GM12878 (cell line): ENCODE results near the gene FARS2. TPM values are rescaled to one million over a fixed set of nuclear protein-coding genes. Genes with fewer than 3 reads are reported as not detected.

Experiments
- ATAC-seq: fragments of 200-7000 bp; cut with Tn5 transposase; 3 replicates; pipeline ENCODE4 v1.9.1; 2020; ENCODE audit warnings: mild to moderate bottlenecking, moderate library complexity
- BruUV-seq: library from RNA; stranded (reverse); fragments of 400-500 nt; replicated peaks from 2 replicates; lab custom pipeline; 2021; lab: Mats Ljungman, UMichigan
- CTCF ChIA-PET: fragments of 300-600 bp; sonication (Branson Sonifier 250); formaldehyde crosslinking; extraction: SDS; loops from one replicate; lab custom pipeline; 2021; ENCODE audit warnings: inconsistent platforms; lab: Yijun Ruan, JAX
- POLR2A ChIA-PET: fragments of 350-600 bp; formaldehyde crosslinking; extraction: SDS; loops from one replicate; lab custom pipeline; 2021; ENCODE audit warnings: inconsistent platforms; lab: Charles Lee
- RAD21 ChIA-PET: fragments of 300-600 bp; sonication (Branson Sonifier 250); formaldehyde crosslinking; loops from one replicate; lab custom pipeline; 2023; ENCODE audit warnings: antibody characterized with exemption; ENCODE audit not compliant: unreplicated experiment; lab: Charles Lee
- SMC1A ChIA-PET: fragments of 300-600 bp; sonication (Branson Sonifier 250); formaldehyde crosslinking; loops from one replicate; lab custom pipeline; 2023; ENCODE audit not compliant: unreplicated experiment, uncharacterized antibody; lab: Charles Lee
- DNase-seq: peaks from one replicate; pipeline ENCODE4 v3.0.0-alpha.2; 2011; ENCODE audit warnings: low read depth, low spot score
- FAIRE-seq: peaks from 3 replicates; lab custom pipeline; 2011; peaks lifted over from hg19 to GRCh38; lab: Jason Lieb, UNC
- H2AFZ ChIP-seq: 2 replicates; pipeline ENCODE4 v1.6.0; 2011; ENCODE audit warnings: low read depth, low read length, control low read depth; ENCODE audit not compliant: control insufficient read depth
- H3K27ac ChIP-seq: 2 replicates; pipeline ENCODE4 v1.5.1; 2011; ENCODE audit warnings: control low read depth; ENCODE audit not compliant: control insufficient read depth, insufficient read depth
- H3K27me3 ChIP-seq, 2 experiments: replicated peaks in 1 of 2; 2 replicates each; pipeline versions ENCODE4 v1.6.0 to v1.6.1; 2011; ENCODE audit warnings: low read length in 1 of 2; ENCODE audit not compliant: control insufficient read depth in 2 of 2, insufficient read depth in 2 of 2
- H3K36me3 ChIP-seq, 2 experiments: 2 replicates each; pipeline ENCODE4 v1.5.1; 2011; ENCODE audit warnings: low read length in 1 of 2; ENCODE audit not compliant: control insufficient read depth in 2 of 2, insufficient read depth in 2 of 2
- H3K4me1 ChIP-seq: 2 replicates; pipeline ENCODE4 v1.6.1; 2011; ENCODE audit warnings: mild to moderate bottlenecking, low read length, moderate library complexity, mixed read lengths; ENCODE audit not compliant: control insufficient read depth, insufficient read depth
- H3K4me2 ChIP-seq: 2 replicates; pipeline ENCODE4 v1.6.0; 2011; ENCODE audit warnings: control low read depth; ENCODE audit not compliant: control insufficient read depth, insufficient read depth
- H3K4me3 ChIP-seq: fragments of 200-600 bp; sonication (generic); 2 replicates; pipeline ENCODE4 v1.5.1; 2016
- H3K79me2 ChIP-seq: 2 replicates; pipeline ENCODE4 v1.6.0; 2011; ENCODE audit warnings: low read length; ENCODE audit not compliant: control insufficient read depth, insufficient read depth
- H3K9ac ChIP-seq: 2 replicates; pipeline ENCODE4 v1.8.0; 2011; ENCODE audit warnings: low read length, control low read depth, mixed read lengths; ENCODE audit not compliant: control insufficient read depth, insufficient read depth
- H3K9me3 ChIP-seq: replicated peaks from 3 replicates; pipeline ENCODE4 v1.5.1; 2011; ENCODE audit warnings: mild to moderate bottlenecking, low read length; ENCODE audit not compliant: control insufficient read depth, insufficient read depth
- H4K20me1 ChIP-seq: 2 replicates; pipeline ENCODE4 v1.6.0; 2011; ENCODE audit not compliant: control insufficient read depth, insufficient read depth
- E2F8 ChIP-seq: fragments of 450-650 bp; IDR thresholded peaks from 2 replicates; pipeline ENCODE4 v1.6.1; 2018; ENCODE audit warnings: mild to moderate bottlenecking, low read depth, moderate library complexity; ENCODE audit not compliant: partially characterized antibody
- JUNB ChIP-seq: IDR thresholded peaks from 2 replicates; pipeline ENCODE4 v1.6.1; 2016; ENCODE audit warnings: antibody characterized with exemption, mild to moderate bottlenecking
- MEF2B ChIP-seq: fragments of 450-650 bp; IDR thresholded peaks from 2 replicates; pipeline ENCODE4 v1.6.1; 2018; ENCODE audit warnings: mild to moderate bottlenecking, moderate library complexity; ENCODE audit not compliant: partially characterized antibody, poor library complexity, severe bottlenecking
- RFX5 ChIP-seq: IDR thresholded peaks from 2 replicates; pipeline ENCODE4 v1.6.1; 2011; ENCODE audit warnings: low read depth, low read length, improper control_type of control experiment
- USF2 ChIP-seq: IDR thresholded peaks from 2 replicates; pipeline ENCODE4 v1.6.1; 2011; ENCODE audit warnings: low read depth, low read length, improper control_type of control experiment, borderline replicate concordance
- ZNF24 ChIP-seq: fragments of 450-650 bp; IDR thresholded peaks from 2 replicates; pipeline ENCODE4 v1.6.1; 2017; ENCODE audit warnings: antibody characterized with exemption, mild to moderate bottlenecking
- WGBS: methylation state at CpG from one replicate; pipeline ENCODE4 v1.1.6; 2016; ENCODE audit warnings: low lambda C conversion rate; ENCODE audit not compliant: insufficient replicate concordance, insufficient coverage; ENCODE audit errors: missing lambda C conversion rate; 5-methylcytosine and 5-hydroxymethylcytosine counted together
- in situ Hi-C: fragments of 300-500 bp; cut with MboI; formaldehyde crosslinking; loops from 9 replicates; pipeline ENCODE4 v1.14.3; 2018; ENCODE audit warnings: mixed read lengths
- intact Hi-C: fragments of 100-400 bp; cut with micrococcal nuclease; formaldehyde crosslinking; loops from one replicate; pipeline ENCODE4 v1.14.2; 2022; ENCODE audit not compliant: unreplicated experiment
- polyA plus RNA-seq, 11 experiments: library from polyadenylated mRNA; depleted of rRNA in 4 of 11; unstranded in 6 of 11; stranded (reverse) in 5 of 11; fragments of >200 nt; fragmentation: Nextera tagmentation in 4 of 11; fragmentation: Illumina TruSeq in 1 of 11; extraction: Ambion mirVana in 4 of 11; extraction: Trizol in 1 of 11; gene quantifications; 1 replicate in 1 of 11; 2 replicates in 10 of 11; pipeline versions ENCODE4 v1.2.1 to v1.2.3, GENCODE V29; 2011 to 2016; ENCODE audit warnings: inconsistent platforms in 2 of 11, missing spikeins in 2 of 11, low read depth in 1 of 11
- total RNA-seq, 4 experiments: library from RNA; depleted of rRNA in 3 of 4; stranded (reverse); fragments of >200 nt in 3 of 4; fragmentation: Illumina TruSeq in 1 of 4; extraction: Trizol in 1 of 4; gene quantifications; 2 replicates each; pipeline versions ENCODE4 v1.2.1 to v1.2.3, GENCODE V29; 2013 to 2021

FARS2 gene
- total and polyA plus RNA-seq, 10 of the 15 experiments (the other 5 are each of a cell fraction or from before 2014, with no cell fraction given) = 16.8 to 46.7 (median 25.6) TPM

- Histone ChIP-seq H3K27me3 (no peaks in the 10 kb centered on the region), H2AFZ (no peak overlapping the region), H3K79me2 (no peaks in the 10 kb centered on the region), H3K4me1 (peaks cover 4% of the 10 kb centered on the region), H3K9me3 (no peaks in the 10 kb centered on the region; the same call in 2 of the 3 replicates), H3K4me3 (no peak overlapping the region), H3K36me3 (peaks cover 0 to 1% of the 10 kb centered on the region in 2 experiments; a peak in 1 of 4 replicates), H3K4me2 (no peak overlapping the region), H4K20me1 (no peaks in the 10 kb centered on the region), H3K27ac (no peak overlapping the region), H3K9ac (no peak overlapping the region)
- no peak for FAIRE-seq
- POLR2A ChIA-PET = no interaction called here
- TF ChIP-seq RFX5 = no peak
- TF ChIP-seq E2F8 = no peak
- TF ChIP-seq MEF2B = no peak
- no peak for TF ChIP-seq USF2
- no peak for TF ChIP-seq ZNF24
- no peak for TF ChIP-seq JUNB
- ATAC-seq = no peak
- intact Hi-C loops (no loop called here), in situ Hi-C loops (no loop called here)
- CTCF ChIA-PET = interaction anchor here (0.6 to 0.9 kb wide), 2 partner anchors 26 to 85 kb away, joined by 4 read pairs; no protein-coding TSS in a partner anchor
- SMC1A ChIA-PET = interaction anchor here (0.7 kb wide), 1 partner anchor 127 kb away, joined by 4 read pairs; no protein-coding TSS in a partner anchor
- no TSS peak for BruUV-seq
- no peak for DNase-seq
- RAD21 ChIA-PET = no interaction called here
- 81% methylated on average over 6 of the region's 6 CpGs for WGBS
Measured at GRCh38 chr6:5328800-5329199, 67.5 kb downstream of the FARS2 start.
